GM12872 (cell line): ENCODE measurements around the gene RDM1.

Source experiments
- CTCF ChIP-seq: IDR thresholded peaks from 3 replicates; pipeline ENCODE4 v1.5.1; 2011; ENCODE audit warnings: low read depth, mild to moderate bottlenecking, low read length, moderate library complexity; ENCODE audit not compliant: insufficient read depth

Gene RDM1

GRCh38 chr17:35889818-35890773, 40.5 kb downstream of the RDM1 start:
- no peak for TF ChIP-seq CTCF

GRCh38 chr17:35889241-35889640, 41.3 kb downstream of the RDM1 start:
- TF ChIP-seq CTCF: no peak

- TF ChIP-seq CTCF: no peak
Observed at GRCh38 chr17:35879773-35880654, 50.6 kb downstream of the RDM1 start, which contains the start of gene CCL5. Gene CCL5 (minus strand): TSS chr17:35880360.

GRCh38 chr17:35878361-35878760, 52.2 kb downstream of the RDM1 start:
- TF ChIP-seq CTCF: no peak

GRCh38 chr17:35877345-35878029, 53.1 kb downstream of the RDM1 start:
- TF ChIP-seq CTCF: no peak

- no peak for TF ChIP-seq CTCF
Observed at GRCh38 chr17:35876534-35876933, 54.0 kb downstream of the RDM1 start.

- no peak for TF ChIP-seq CTCF
Observed at GRCh38 chr17:35875800-35876139, 54.8 kb downstream of the RDM1 start.
